ENCODE measurements around the gene ADAM19.

- TF ChIP-seq, protein P1, sequence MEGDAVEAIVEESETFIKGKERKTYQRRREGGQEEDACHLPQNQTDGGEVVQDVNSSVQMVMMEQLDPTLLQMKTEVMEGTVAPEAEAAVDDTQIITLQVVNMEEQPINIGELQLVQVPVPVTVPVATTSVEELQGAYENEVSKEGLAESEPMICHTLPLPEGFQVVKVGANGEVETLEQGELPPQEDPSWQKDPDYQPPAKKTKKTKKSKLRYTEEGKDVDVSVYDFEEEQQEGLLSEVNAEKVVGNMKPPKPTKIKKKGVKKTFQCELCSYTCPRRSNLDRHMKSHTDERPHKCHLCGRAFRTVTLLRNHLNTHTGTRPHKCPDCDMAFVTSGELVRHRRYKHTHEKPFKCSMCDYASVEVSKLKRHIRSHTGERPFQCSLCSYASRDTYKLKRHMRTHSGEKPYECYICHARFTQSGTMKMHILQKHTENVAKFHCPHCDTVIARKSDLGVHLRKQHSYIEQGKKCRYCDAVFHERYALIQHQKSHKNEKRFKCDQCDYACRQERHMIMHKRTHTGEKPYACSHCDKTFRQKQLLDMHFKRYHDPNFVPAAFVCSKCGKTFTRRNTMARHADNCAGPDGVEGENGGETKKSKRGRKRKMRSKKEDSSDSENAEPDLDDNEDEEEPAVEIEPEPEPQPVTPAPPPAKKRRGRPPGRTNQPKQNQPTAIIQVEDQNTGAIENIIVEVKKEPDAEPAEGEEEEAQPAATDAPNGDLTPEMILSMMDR (IDR thresholded peaks at IDR 0.05), result no peak
- no peak for TF ChIP-seq POLR2A (IDR thresholded peaks at IDR 0.05)
Measured at GRCh38 chr5:157521704-157522029, 53.9 kb downstream of the ADAM19 start.
